ENCODE measurements around the gene KPNA3. TPM values are rescaled to one million over a fixed set of nuclear protein-coding genes. Genes with fewer than 3 reads are reported as not detected.

KPNA3 gene
- total RNA-seq, 6 experiments from 2014 or later: 57.2 to 74.4 (median 65.6) TPM

- Mint-ChIP-seq H3K27ac (no peak overlapping the region), H3K27me3 (ENCODE audit: insufficient read depth) (peaks cover 3% of the 10 kb centered on the region), H3K4me1 (ENCODE audit: low read depth) (peaks cover 27% of the 10 kb centered on the region), H3K9me3 (no peaks in the 10 kb centered on the region; the same call in 1 of the 2 replicates), H3K4me3 (no peak overlapping the region), H3K36me3 (ENCODE audit: low read depth) (no peaks in the 10 kb centered on the region)
- no peak for DNase-seq
- TF ChIP-seq CTCF (IDR thresholded peaks at IDR 0.05): no peak
Observed at GRCh38 chr13:49814551-49815270, 22.2 kb upstream of the KPNA3 start.

DNA sequence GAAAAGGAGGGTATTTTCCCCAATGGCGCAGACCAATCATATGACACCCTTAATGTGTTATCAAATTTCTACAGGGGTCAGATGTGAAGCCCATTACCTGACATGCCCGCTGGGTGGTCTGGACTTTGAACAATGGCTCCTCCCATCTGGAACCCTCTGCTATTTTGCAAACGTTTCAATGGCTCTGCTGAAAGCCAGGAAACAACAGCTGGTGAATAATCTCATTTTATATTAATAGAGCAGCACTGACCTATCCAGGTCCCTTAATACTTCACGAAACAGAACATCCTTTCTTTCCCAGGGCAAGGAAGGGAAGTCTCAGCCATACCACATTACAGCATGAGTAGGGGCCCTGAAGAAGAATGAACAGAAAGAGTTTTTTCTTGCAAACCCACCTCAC, 20.3 kb upstream of the KPNA3 start:
- peaks cover 33% of the 10 kb centered on the region for H3K4me1 Mint-ChIP-seq (ENCODE audit: low read depth)
- no peak for TF ChIP-seq CTCF (IDR thresholded peaks at IDR 0.05)
- H3K27ac Mint-ChIP-seq: no peak overlapping the region
- no peak for DNase-seq
- H3K4me3 Mint-ChIP-seq: no peak overlapping the region
- H3K9me3 Mint-ChIP-seq: no peaks in the 10 kb centered on the region; the same call in 1 of the 2 replicates
- H3K36me3 Mint-ChIP-seq (ENCODE audit: low read depth): no peaks in the 10 kb centered on the region
- peaks cover 3% of the 10 kb centered on the region for H3K27me3 Mint-ChIP-seq (ENCODE audit: insufficient read depth)

DNA sequence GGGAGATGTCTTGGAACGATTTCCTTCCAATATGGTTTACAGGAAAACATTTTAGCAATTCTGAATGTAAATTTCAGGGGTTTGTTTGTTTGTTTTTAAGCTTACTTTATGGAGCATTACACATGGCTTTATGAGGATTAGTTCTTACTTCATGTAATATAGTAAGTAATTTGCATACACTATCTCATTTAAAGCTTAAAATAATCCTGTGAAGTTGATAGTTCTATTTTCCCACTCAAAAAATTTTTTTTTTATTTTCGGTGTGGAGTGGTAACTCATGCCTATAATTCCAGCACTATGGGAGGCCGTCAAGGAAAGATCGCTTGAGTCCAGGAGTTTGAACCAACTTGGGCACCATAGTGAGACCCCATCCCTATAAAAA, 19.0 kb upstream of the KPNA3 start:
- Mint-ChIP-seq H3K4me1 (ENCODE audit: low read depth) (peaks cover 37% of the 10 kb centered on the region), H3K27ac (no peak overlapping the region; the same call in 1 of the 2 replicates), H3K4me3 (no peak overlapping the region), H3K9me3 (no peaks in the 10 kb centered on the region; the same call in 1 of the 2 replicates), H3K27me3 (ENCODE audit: insufficient read depth) (peaks cover 10% of the 10 kb centered on the region), H3K36me3 (ENCODE audit: low read depth) (no peaks in the 10 kb centered on the region)
- DNase-seq: no peak
- no peak for TF ChIP-seq CTCF (IDR thresholded peaks at IDR 0.05)

- Mint-ChIP-seq H3K27ac (peak overlapping the region; percentile 42), H3K4me3 (no peak overlapping the region), H3K27me3 (ENCODE audit: insufficient read depth) (peaks cover 15% of the 10 kb centered on the region), H3K4me1 (ENCODE audit: low read depth) (peaks cover 43% of the 10 kb centered on the region), H3K36me3 (ENCODE audit: low read depth) (no peaks in the 10 kb centered on the region), H3K9me3 (no peaks in the 10 kb centered on the region; the same call in 1 of the 2 replicates)
- DNase-seq: no peak
- TF ChIP-seq CTCF (IDR thresholded peaks at IDR 0.05): no peak
Observed at GRCh38 chr13:49810567-49811526, 18.4 kb upstream of the KPNA3 start.

DNA sequence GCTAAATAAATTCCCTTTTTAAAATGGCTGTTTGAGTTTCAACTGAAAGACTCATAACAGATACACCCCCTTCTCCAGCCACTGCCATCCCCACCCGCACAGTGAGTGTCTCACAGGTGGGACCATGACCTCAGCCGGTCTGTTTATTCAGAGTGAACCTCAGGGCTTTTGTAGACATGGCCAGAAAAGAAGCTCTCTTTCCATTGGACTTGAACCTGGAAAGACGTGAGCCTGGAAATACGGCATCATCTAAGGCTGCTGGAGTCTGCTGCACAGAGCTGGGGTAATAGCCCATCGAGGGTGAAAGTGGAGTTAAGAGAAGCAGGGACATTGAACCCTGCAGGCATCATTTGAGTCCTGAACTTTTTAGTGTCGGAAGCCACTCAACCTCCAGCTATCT, 15.2 kb upstream of the KPNA3 start:
- Mint-ChIP-seq H3K4me1 (ENCODE audit: low read depth) (peaks cover 36% of the 10 kb centered on the region), H3K9me3 (no peaks in the 10 kb centered on the region; the same call in 1 of the 2 replicates), H3K36me3 (ENCODE audit: low read depth) (no peaks in the 10 kb centered on the region), H3K4me3 (no peak overlapping the region), H3K27ac (no peak overlapping the region), H3K27me3 (ENCODE audit: insufficient read depth) (peaks cover 15% of the 10 kb centered on the region)
- DNase-seq: no peak
- no peak for TF ChIP-seq CTCF (IDR thresholded peaks at IDR 0.05)
